Measurements from ENCODE around the gene LMX1B.

LMX1B gene

GRCh38 chr9:126625329-126626126, 11.8 kb downstream of the LMX1B start:
- no peak overlapping the region; the same call in 1 of the 2 replicates for H3K4me3 ChIP-seq (ENCODE audit: control insufficient read depth, low read depth, low read length)
- TF ChIP-seq CTCF (IDR thresholded peaks at IDR 0.05; ENCODE audit: control insufficient read depth, insufficient read depth, low read depth, low read length, missing control alignments), result no peak
- DNase-seq (ENCODE audit: low read depth), result no peak

- no peak overlapping the region for H3K4me3 ChIP-seq (ENCODE audit: control insufficient read depth, low read depth, low read length)
- TF ChIP-seq CTCF (IDR thresholded peaks at IDR 0.05; ENCODE audit: control insufficient read depth, insufficient read depth, low read depth, low read length, missing control alignments), result no peak
- DNase-seq (ENCODE audit: low read depth), result no peak
These were observed 12.6 kb downstream of the LMX1B start for GRCh38 chr9:126626127-126626925.

GRCh38 chr9:126626926-126627233, 13.2 kb downstream of the LMX1B start:
- no peak for TF ChIP-seq CTCF (IDR thresholded peaks at IDR 0.05; ENCODE audit: control insufficient read depth, insufficient read depth, low read depth, low read length, missing control alignments)
- H3K4me3 ChIP-seq (ENCODE audit: control insufficient read depth, low read depth, low read length), result no peak overlapping the region
- DNase-seq (ENCODE audit: low read depth), result no peak

- TF ChIP-seq CTCF (IDR thresholded peaks at IDR 0.05; ENCODE audit: control insufficient read depth, insufficient read depth, low read depth, low read length, missing control alignments), result no peak
- DNase-seq (ENCODE audit: low read depth), result no peak
- H3K4me3 ChIP-seq (ENCODE audit: control insufficient read depth, low read depth, low read length), result no peak overlapping the region
These were observed 14.4 kb downstream of the LMX1B start for GRCh38 chr9:126628146-126628545.

- no peak overlapping the region for H3K4me3 ChIP-seq (ENCODE audit: control insufficient read depth, low read depth, low read length)
- TF ChIP-seq CTCF (IDR thresholded peaks at IDR 0.05; ENCODE audit: control insufficient read depth, insufficient read depth, low read depth, low read length, missing control alignments), result no peak
- no peak for DNase-seq (ENCODE audit: low read depth)
These were observed 15.4 kb downstream of the LMX1B start for GRCh38 chr9:126628969-126629674.

GRCh38 chr9:126630458-126631237, 16.9 kb downstream of the LMX1B start:
- no peak overlapping the region for H3K4me3 ChIP-seq (ENCODE audit: control insufficient read depth, low read depth, low read length)
- no peak for TF ChIP-seq CTCF (IDR thresholded peaks at IDR 0.05; ENCODE audit: control insufficient read depth, insufficient read depth, low read depth, low read length, missing control alignments)
- DNase-seq (ENCODE audit: low read depth), result no peak
